CD4-positive, alpha-beta T cell (primary cell): ENCODE data around the gene DBN1. TPM values are rescaled to one million over a fixed set of nuclear protein-coding genes. Genes with fewer than 3 reads are reported as not detected.

Experiments used
- ATAC-seq: fragments of 200-7000 bp; cut with Tn5 transposase; one replicate; pipeline ENCODE4 v1.10.0; 2022; ENCODE audit warnings: mild to moderate bottlenecking; ENCODE audit not compliant: poor library complexity
- CTCF ChIA-PET: fragments of 350-600 bp; sonication (Branson Sonifier 250); formaldehyde crosslinking; loops from one replicate; lab custom pipeline; 2021; ENCODE audit warnings: antibody characterized with exemption, inconsistent platforms; lab: Charles Lee
- POLR2A ChIA-PET: fragments of 350-600 bp; sonication (Branson Sonifier 250); formaldehyde crosslinking; loops from one replicate; lab custom pipeline; 2021; ENCODE audit warnings: antibody characterized with exemption, inconsistent platforms; lab: Charles Lee
- DNase-seq, 14 experiments: peaks; one replicate each; pipeline ENCODE4 v3.0.0-alpha.2; 2013 to 2020; ENCODE audit warnings: mixed read lengths in 2 of 14
- H3K27ac ChIP-seq, 2 donors: one replicate each; pipeline versions ENCODE4 v1.5.1 to v1.7.0; 2013; ENCODE audit warnings: low read length in 2 of 2, low read depth in 1 of 2, mild to moderate bottlenecking in 1 of 2
- H3K27me3 ChIP-seq, 2 experiments: 1 replicate in 1 of 2; 2 replicates in 1 of 2; pipeline versions ENCODE4 v1.6.1 to v1.7.0; 2013; ENCODE audit warnings: low read length in 2 of 2, control low read depth in 1 of 2, mild to moderate bottlenecking in 1 of 2, moderate library complexity in 1 of 2; ENCODE audit not compliant: insufficient read depth in 2 of 2, control insufficient read depth in 1 of 2
- H3K36me3 ChIP-seq: one replicate; pipeline ENCODE4 v1.6.1; 2013; ENCODE audit warnings: low read length, control low read depth; ENCODE audit not compliant: insufficient read depth
- H3K4me1 ChIP-seq: one replicate; pipeline ENCODE4 v1.6.1; 2013; ENCODE audit warnings: low read length, control low read depth; ENCODE audit not compliant: insufficient read depth
- H3K4me3 ChIP-seq: one replicate; pipeline ENCODE4 v1.5.1; 2013; ENCODE audit warnings: mild to moderate bottlenecking, low read length, moderate library complexity
- H3K9me3 ChIP-seq, 2 experiments: 1 replicate in 1 of 2; 2 replicates in 1 of 2; pipeline versions ENCODE4 v1.6.1 to v1.7.0; 2013; ENCODE audit warnings: low read length in 2 of 2, mild to moderate bottlenecking in 2 of 2, control low read depth in 1 of 2, moderate library complexity in 1 of 2; ENCODE audit not compliant: control insufficient read depth in 1 of 2, insufficient read depth in 1 of 2
- H3K27ac Mint-ChIP-seq: one replicate; pipeline ENCODE4 v1.8.0; 2020; ENCODE audit warnings: mixed read lengths
- H3K27me3 Mint-ChIP-seq: one replicate; pipeline ENCODE4 v1.8.0; 2021; ENCODE audit warnings: mixed read lengths
- H3K36me3 Mint-ChIP-seq: one replicate; pipeline ENCODE4 v1.8.0; 2021; ENCODE audit warnings: low read depth, mixed read lengths
- H3K4me1 Mint-ChIP-seq: one replicate; pipeline ENCODE4 v1.8.0; 2021; ENCODE audit warnings: low read depth, mixed read lengths
- H3K4me3 Mint-ChIP-seq: one replicate; pipeline ENCODE4 v1.8.0; 2020; ENCODE audit warnings: mild to moderate bottlenecking, mixed read lengths
- H3K9me3 Mint-ChIP-seq: one replicate; pipeline ENCODE4 v1.8.0; 2020; ENCODE audit warnings: mixed read lengths
- CTCF ChIP-seq: fragments of 200-600 bp; IDR thresholded peaks from one replicate; pipeline ENCODE4 v1.8.0; 2022; ENCODE audit warnings: antibody characterized with exemption, mild to moderate bottlenecking
- intact Hi-C, 2 experiments: fragments of 100-400 bp; cut with DNase I in 1 of 2; cut with micrococcal nuclease in 1 of 2; formaldehyde crosslinking; loops; one replicate each; pipeline versions ENCODE4 v1.15.1 to v1.9.0; 2023 to 2025; cut with DNase I, micrococcal nuclease
- total RNA-seq, 174 experiments: library from RNA in 2 of 174; stranded (reverse) in 2 of 174; gene quantifications; one replicate each; pipeline ENCODE4 v1.2.3 and lab custom pipeline; 2021 to 2026

DBN1 gene
- total RNA-seq, 2 experiments from 2014 or later = 1.8 to 2.5 TPM

GRCh38 chr5:177514541-177514940 is 41.1 kb upstream of the DBN1 start:
- DNase-seq (no peak), ATAC-seq (no peak)
- Mint-ChIP-seq H3K4me3 (peak overlapping the region; percentile 93), H3K27ac (no peak overlapping the region), H3K9me3 (no peaks in the 10 kb centered on the region), H3K4me1 (peaks cover 23% of the 10 kb centered on the region), H3K36me3 (peaks cover 64% of the 10 kb centered on the region), H3K27me3 (no peaks in the 10 kb centered on the region)
- peaks cover 47% of the 10 kb centered on the region for H3K4me1 ChIP-seq
- CTCF ChIA-PET = no interaction called here
- POLR2A ChIA-PET = no interaction called here
- no peak overlapping the region for H3K27ac ChIP-seq
- TF ChIP-seq CTCF = no peak
- intact Hi-C loops = no loop called here
- no peak overlapping the region for H3K4me3 ChIP-seq
- peaks cover 56% of the 10 kb centered on the region for H3K36me3 ChIP-seq
- H3K9me3 ChIP-seq = no peaks in the 10 kb centered on the region
- no peaks in the 10 kb centered on the region for H3K27me3 ChIP-seq

GRCh38 chr5:177513500-177513899 is 40.1 kb upstream of the DBN1 start:
- Mint-ChIP-seq H3K27ac (no peak overlapping the region), H3K36me3 (peaks cover 62% of the 10 kb centered on the region)
- intact Hi-C loops = no loop called here

DNA sequence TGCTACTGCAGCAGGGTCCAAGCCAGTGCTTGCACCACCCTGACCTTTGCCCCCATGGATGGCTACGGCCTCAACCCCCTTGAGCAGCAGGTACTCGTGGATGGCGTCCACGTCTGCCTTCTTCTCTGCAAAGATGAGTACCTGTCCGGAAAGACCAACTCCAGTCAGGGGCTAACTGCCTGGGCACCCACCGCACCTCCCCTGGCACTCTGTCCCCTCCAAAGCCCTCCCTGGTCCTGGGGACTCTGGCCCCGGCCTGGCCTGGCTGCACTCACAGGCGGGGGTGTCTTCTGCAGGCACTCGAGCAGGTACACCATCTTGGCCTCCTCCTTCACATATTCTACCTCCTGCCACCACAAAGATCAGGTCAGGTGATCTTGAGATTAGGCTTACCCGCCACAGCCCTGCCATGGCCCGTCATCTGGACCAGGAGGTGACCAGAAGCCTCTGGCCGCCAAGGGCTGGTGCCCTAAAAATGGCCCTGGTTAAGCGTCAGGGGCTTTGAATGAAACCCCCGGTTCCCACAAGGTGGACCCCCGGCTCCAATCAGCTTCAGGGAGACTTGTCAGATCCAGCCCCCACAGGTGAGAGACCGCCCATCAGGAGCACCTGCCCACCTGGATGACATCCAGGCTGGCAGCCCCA is 39.4 kb upstream of the DBN1 start:
- Histone ChIP-seq H3K9me3 (no peaks in the 10 kb centered on the region), H3K4me3 (no peak overlapping the region), H3K4me1 (peaks cover 44% of the 10 kb centered on the region), H3K36me3 (peaks cover 56% of the 10 kb centered on the region), H3K27ac (no peak overlapping the region), H3K27me3 (no peaks in the 10 kb centered on the region)
- TF ChIP-seq CTCF = no peak
- no peaks in the 10 kb centered on the region for H3K9me3 Mint-ChIP-seq
- ChIA-PET CTCF (no interaction called here), POLR2A (no interaction called here)
- H3K4me1 Mint-ChIP-seq = peaks cover 20% of the 10 kb centered on the region
- ATAC-seq (no peak), DNase-seq (no peak)
- no peaks in the 10 kb centered on the region for H3K27me3 Mint-ChIP-seq
- H3K36me3 Mint-ChIP-seq = peaks cover 62% of the 10 kb centered on the region
- H3K4me3 Mint-ChIP-seq = peak overlapping the region; percentile 38
- no peak overlapping the region for H3K27ac Mint-ChIP-seq
- intact Hi-C loops = no loop called here

More at GRCh38 chr5:177513500-177513899, 40.1 kb upstream of the DBN1 start:
- Histone ChIP-seq H3K36me3 (peaks cover 56% of the 10 kb centered on the region), H3K27ac (no peak overlapping the region), H3K9me3 (no peaks in the 10 kb centered on the region), H3K27me3 (no peaks in the 10 kb centered on the region), H3K4me3 (no peak overlapping the region), H3K4me1 (peaks cover 44% of the 10 kb centered on the region)
- no peaks in the 10 kb centered on the region for H3K27me3 Mint-ChIP-seq
- peaks cover 20% of the 10 kb centered on the region for H3K4me1 Mint-ChIP-seq
- DNase-seq (no peak), ATAC-seq (no peak)
- no peak for TF ChIP-seq CTCF
- CTCF ChIA-PET = no interaction called here
- peak overlapping the region; percentile 38 for H3K4me3 Mint-ChIP-seq
- H3K9me3 Mint-ChIP-seq = no peaks in the 10 kb centered on the region
- POLR2A ChIA-PET = no interaction called here
